NCI-H226 (cell line): ENCODE measurements around the gene ITGA11.

Experiments
- DNase-seq: peaks from one replicate; pipeline ENCODE4 v3.0.0-alpha.2; 2015

Gene ITGA11

GRCh38 chr15:68259883-68260282 is 172.1 kb downstream of the ITGA11 start:
- DNase-seq: no peak

- DNase-seq: peak; percentile 61
Observed at GRCh38 chr15:68258692-68259091, 173.3 kb downstream of the ITGA11 start.

- DNase-seq: peak; percentile 79
Observed at GRCh38 chr15:68256675-68257450, 175.1 kb downstream of the ITGA11 start.

- DNase-seq: peak; percentile 58
Observed at GRCh38 chr15:68252925-68253534, 178.9 kb downstream of the ITGA11 start.

- no peak for DNase-seq
Observed at GRCh38 chr15:68249058-68249713, 182.8 kb downstream of the ITGA11 start.
